HepG2 (cell line): Measurements from ENCODE around the gene CHST13. TPM values are rescaled to one million over a fixed set of nuclear protein-coding genes. Genes with fewer than 3 reads are reported as not detected.
A peak's percentile ranks its signal among the peaks of the same experiment; 100 is the strongest.

ENCODE experiments used
- ARNTL ChIP-seq: sonication (generic); formaldehyde crosslinking; IDR thresholded peaks from 2 replicates; pipeline ENCODE4 v1.4.0; 2020; ENCODE audit warnings: mild to moderate bottlenecking, missing genetic modification reagents
- ATF1 ChIP-seq: IDR thresholded peaks from 2 replicates; pipeline ENCODE4 v1.6.1; 2016; ENCODE audit warnings: mild to moderate bottlenecking, control low read depth
- DZIP1 ChIP-seq: sonication (generic); formaldehyde crosslinking; IDR thresholded peaks from 2 replicates; pipeline ENCODE4 v1.5.0; 2020; ENCODE audit warnings: mild to moderate bottlenecking, missing genetic modification reagents
- EEA1 ChIP-seq: sonication (generic); formaldehyde crosslinking; IDR thresholded peaks from 2 replicates; pipeline ENCODE4 v1.5.1; 2020; ENCODE audit warnings: mild to moderate bottlenecking, missing genetic modification reagents, borderline replicate concordance
- ERF ChIP-seq: IDR thresholded peaks from 2 replicates; pipeline ENCODE4 v1.6.1; 2018; ENCODE audit warnings: missing biosample characterization, missing genetic modification reagents
- LBX2 ChIP-seq: sonication (generic); formaldehyde crosslinking; IDR thresholded peaks from 2 replicates; pipeline ENCODE4 v1.5.0; 2020; ENCODE audit warnings: missing genetic modification reagents, mild to moderate bottlenecking, borderline replicate concordance
- NR2F1 ChIP-seq, 2 experiments: fragments of 450-650 bp in 1 of 2; formaldehyde crosslinking in 1 of 2; IDR thresholded peaks; 2 replicates each; pipeline versions ENCODE4 v1.5.0 to v1.6.1; 2016 to 2020; ENCODE audit warnings: mild to moderate bottlenecking in 1 of 2, missing compliant biosample characterization in 1 of 2, missing genetic modification reagents in 1 of 2, moderate library complexity in 1 of 2
- PBX2 ChIP-seq: IDR thresholded peaks from 2 replicates; pipeline ENCODE4 v1.6.1; 2016; ENCODE audit warnings: control low read depth
- PITX1 ChIP-seq: sonication (generic); formaldehyde crosslinking; IDR thresholded peaks from 2 replicates; pipeline ENCODE4 v1.5.1; 2020; ENCODE audit warnings: mild to moderate bottlenecking, missing genetic modification reagents
- SP1 ChIP-seq, 2 experiments: fragments of 450-650 bp in 1 of 2; sonication (generic) in 1 of 2; formaldehyde crosslinking in 1 of 2; IDR thresholded peaks; 2 replicates each; pipeline versions ENCODE4 v1.4.0 to v1.6.1; 2016 to 2020; ENCODE audit warnings: missing genetic modification reagents in 1 of 2
- SP140L ChIP-seq: sonication (generic); formaldehyde crosslinking; IDR thresholded peaks from 2 replicates; pipeline ENCODE4 v1.4.0; 2020; ENCODE audit warnings: missing genetic modification reagents, borderline replicate concordance
- ZNF142 ChIP-seq: sonication (generic); formaldehyde crosslinking; IDR thresholded peaks from 2 replicates; pipeline ENCODE4 v1.4.0; 2020; ENCODE audit warnings: missing genetic modification reagents
- ZNF367 ChIP-seq: sonication (generic); formaldehyde crosslinking; IDR thresholded peaks from 2 replicates; pipeline ENCODE4 v1.4.0; 2020; ENCODE audit warnings: missing genetic modification reagents, borderline replicate concordance
- polyA plus RNA-seq, 8 experiments: library from polyadenylated mRNA; depleted of rRNA in 3 of 8; stranded (reverse) in 7 of 8; unstranded in 1 of 8; fragments of >200 nt; fragmentation: Illumina TruSeq in 4 of 8; extraction: Trizol in 4 of 8; gene quantifications; 2 replicates each; pipeline versions ENCODE4 v1.2.1 to v1.2.3, GENCODE V29; 2011 to 2016; ENCODE audit warnings: low read depth in 4 of 8, missing spikeins in 1 of 8, mixed read lengths in 1 of 8; ENCODE audit not compliant: insufficient read depth in 1 of 8
- total RNA-seq, 5 experiments: library from RNA; depleted of rRNA; stranded (reverse); fragments of >200 nt; fragmentation: Illumina TruSeq; extraction: Trizol; gene quantifications; 2 replicates each; pipeline ENCODE4 v1.2.3, GENCODE V29; 2016; ENCODE audit warnings: low read depth in 1 of 5
- TF ChIP-seq, protein P1 (sequence below): sonication (generic); formaldehyde crosslinking; IDR thresholded peaks from 2 replicates; pipeline ENCODE4 v1.4.0; 2020; ENCODE audit warnings: missing genetic modification reagents, borderline replicate concordance

The CHST13 gene
- total and polyA plus RNA-seq, 2 of the 13 experiments (the other 11 are each of a cell fraction or from before 2014, with no cell fraction given), result 32.0 to 43.1 TPM

- TF ChIP-seq, protein P1, sequence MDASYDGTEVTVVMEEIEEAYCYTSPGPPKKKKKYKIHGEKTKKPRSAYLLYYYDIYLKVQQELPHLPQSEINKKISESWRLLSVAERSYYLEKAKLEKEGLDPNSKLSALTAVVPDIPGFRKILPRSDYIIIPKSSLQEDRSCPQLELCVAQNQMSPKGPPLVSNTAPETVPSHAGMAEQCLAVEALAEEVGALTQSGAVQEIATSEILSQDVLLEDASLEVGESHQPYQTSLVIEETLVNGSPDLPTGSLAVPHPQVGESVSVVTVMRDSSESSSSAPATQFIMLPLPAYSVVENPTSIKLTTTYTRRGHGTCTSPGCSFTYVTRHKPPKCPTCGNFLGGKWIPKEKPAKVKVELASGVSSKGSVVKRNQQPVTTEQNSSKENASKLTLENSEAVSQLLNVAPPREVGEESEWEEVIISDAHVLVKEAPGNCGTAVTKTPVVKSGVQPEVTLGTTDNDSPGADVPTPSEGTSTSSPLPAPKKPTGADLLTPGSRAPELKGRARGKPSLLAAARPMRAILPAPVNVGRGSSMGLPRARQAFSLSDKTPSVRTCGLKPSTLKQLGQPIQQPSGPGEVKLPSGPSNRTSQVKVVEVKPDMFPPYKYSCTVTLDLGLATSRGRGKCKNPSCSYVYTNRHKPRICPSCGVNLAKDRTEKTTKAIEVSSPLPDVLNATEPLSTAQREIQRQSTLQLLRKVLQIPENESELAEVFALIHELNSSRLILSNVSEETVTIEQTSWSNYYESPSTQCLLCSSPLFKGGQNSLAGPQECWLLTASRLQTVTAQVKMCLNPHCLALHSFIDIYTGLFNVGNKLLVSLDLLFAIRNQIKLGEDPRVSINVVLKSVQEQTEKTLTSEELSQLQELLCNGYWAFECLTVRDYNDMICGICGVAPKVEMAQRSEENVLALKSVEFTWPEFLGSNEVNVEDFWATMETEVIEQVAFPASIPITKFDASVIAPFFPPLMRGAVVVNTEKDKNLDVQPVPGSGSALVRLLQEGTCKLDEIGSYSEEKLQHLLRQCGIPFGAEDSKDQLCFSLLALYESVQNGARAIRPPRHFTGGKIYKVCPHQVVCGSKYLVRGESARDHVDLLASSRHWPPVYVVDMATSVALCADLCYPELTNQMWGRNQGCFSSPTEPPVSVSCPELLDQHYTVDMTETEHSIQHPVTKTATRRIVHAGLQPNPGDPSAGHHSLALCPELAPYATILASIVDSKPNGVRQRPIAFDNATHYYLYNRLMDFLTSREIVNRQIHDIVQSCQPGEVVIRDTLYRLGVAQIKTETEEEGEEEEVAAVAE (CRISPR knock-in tag), result no peak
- TF ChIP-seq SP140L (CRISPR knock-in tag) (no peak), PBX2 (CRISPR knock-in tag) (no peak), LBX2 (CRISPR knock-in tag) (no peak), NR2F1 (CRISPR knock-in tag; IDR thresholded peaks at IDR 0.05) (peak; percentile 8 to 69; a peak in 2 of 4 replicates), ZNF142 (no peak), ERF (CRISPR knock-in tag) (no peak), ARNTL (CRISPR knock-in tag) (no peak), DZIP1 (0 out of 2 replicates have a peak, but pooled peaks have one; percentile 2), EEA1 (no peak), PITX1 (CRISPR knock-in tag) (peak; percentile 30; the same call in 1 of the 2 replicates), SP1 (IDR thresholded peaks at IDR 0.05) (no peak), SP1 (CRISPR knock-in tag; IDR thresholded peaks at IDR 0.05) (no peak), ATF1 (CRISPR knock-in tag) (no peak), ZNF367 (CRISPR knock-in tag) (no peak)
These were observed 6.5 kb upstream of the CHST13 start, which contains the start of gene UROC1 (continued) for GRCh38 chr3:126517291-126517951.
